HCT116 (cell line): Measurements from ENCODE around the gene ZNF474.

Source experiments
- CTCF ChIP-seq, 3 experiments: fragments of 200-600 bp in 1 of 3; sonication (generic) in 1 of 3; IDR thresholded peaks in 2 of 3; conservative IDR thresholded peaks in 1 of 3; 2 replicates each; pipeline ENCODE4 v1.5.1; 2012 to 2017; ENCODE audit warnings: low read depth in 2 of 3, low read length in 2 of 3, antibody characterized with exemption in 1 of 3, borderline replicate concordance in 1 of 3, control low read depth in 1 of 3, mild to moderate bottlenecking in 1 of 3, mixed read lengths in 1 of 3, mixed run types in 1 of 3, moderate library complexity in 1 of 3; ENCODE audit not compliant: insufficient read depth in 1 of 3
- EZH2 ChIP-seq: fragments of 200-600 bp; sonication (generic); IDR thresholded peaks from 2 replicates; pipeline ENCODE4 v1.6.1; 2017; ENCODE audit warnings: antibody characterized with exemption, mixed run types
- POLR2A ChIP-seq: IDR thresholded peaks from 2 replicates; pipeline ENCODE4 v1.7.0; 2011; ENCODE audit warnings: borderline replicate concordance; ENCODE audit not compliant: insufficient read depth, insufficient read length; ENCODE audit errors: extremely low read depth
- POLR2AphosphoS5 ChIP-seq: IDR thresholded peaks from 2 replicates; pipeline ENCODE4 v1.6.1; 2011; ENCODE audit warnings: mild to moderate bottlenecking, low read depth, low read length, moderate library complexity
- SP1 ChIP-seq: IDR thresholded peaks from 2 replicates; pipeline ENCODE4 v1.6.1; 2012; ENCODE audit warnings: low read depth
- ZNF274 ChIP-seq: fragments of 200-500 bp; sonication (Bioruptor generic); IDR thresholded peaks from 2 replicates; pipeline ENCODE4 v1.6.1; 2014; ENCODE audit warnings: mild to moderate bottlenecking, low read depth, low read length, inconsistent platforms
- TF ChIP-seq, protein P1 (sequence below): IDR thresholded peaks from 2 replicates; pipeline ENCODE4 v1.6.1; 2011; ENCODE audit warnings: mild to moderate bottlenecking, low read length, moderate library complexity; ENCODE audit not compliant: insufficient replicate concordance; ENCODE audit errors: extremely low read depth

DNA sequence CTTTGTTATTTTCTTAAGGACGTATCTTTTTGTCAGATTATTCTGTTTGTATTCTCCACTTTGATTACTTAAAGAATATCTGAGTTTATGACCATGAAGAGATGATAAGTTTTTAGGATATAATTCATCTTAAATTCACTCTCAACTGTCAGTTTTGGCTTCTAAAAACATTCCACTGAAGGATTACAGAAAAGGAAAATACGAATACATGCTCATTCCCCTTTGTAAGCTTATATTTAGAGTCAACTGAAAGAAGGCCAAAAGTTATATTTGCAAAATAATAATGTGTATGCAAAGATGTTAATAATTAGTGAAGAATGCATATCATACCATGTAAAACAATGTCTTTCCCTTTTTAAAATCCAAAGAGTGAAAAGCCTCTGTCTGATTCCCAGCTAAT lies 52.5 kb downstream of the ZNF474 start:
- TF ChIP-seq CTCF (IDR thresholded peaks at IDR 0.05 in 2 of 3, conservative IDR thresholded peaks at IDR 0.05 in 1 of 3; ENCODE audit: borderline replicate concordance in 1 of 3, insufficient read depth in 1 of 3, low read depth in 2 of 3, low read length in 2 of 3) (no peak), ZNF274 (no peak), EZH2 (no peak), SP1 (no peak), POLR2A (no peak), POLR2AphosphoS5 (no peak)
- TF ChIP-seq, protein P1, sequence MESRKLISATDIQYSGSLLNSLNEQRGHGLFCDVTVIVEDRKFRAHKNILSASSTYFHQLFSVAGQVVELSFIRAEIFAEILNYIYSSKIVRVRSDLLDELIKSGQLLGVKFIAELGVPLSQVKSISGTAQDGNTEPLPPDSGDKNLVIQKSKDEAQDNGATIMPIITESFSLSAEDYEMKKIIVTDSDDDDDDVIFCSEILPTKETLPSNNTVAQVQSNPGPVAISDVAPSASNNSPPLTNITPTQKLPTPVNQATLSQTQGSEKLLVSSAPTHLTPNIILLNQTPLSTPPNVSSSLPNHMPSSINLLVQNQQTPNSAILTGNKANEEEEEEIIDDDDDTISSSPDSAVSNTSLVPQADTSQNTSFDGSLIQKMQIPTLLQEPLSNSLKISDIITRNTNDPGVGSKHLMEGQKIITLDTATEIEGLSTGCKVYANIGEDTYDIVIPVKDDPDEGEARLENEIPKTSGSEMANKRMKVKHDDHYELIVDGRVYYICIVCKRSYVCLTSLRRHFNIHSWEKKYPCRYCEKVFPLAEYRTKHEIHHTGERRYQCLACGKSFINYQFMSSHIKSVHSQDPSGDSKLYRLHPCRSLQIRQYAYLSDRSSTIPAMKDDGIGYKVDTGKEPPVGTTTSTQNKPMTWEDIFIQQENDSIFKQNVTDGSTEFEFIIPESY, result no peak
